Fibroblast of skin of scalp (primary cell): ENCODE data around the gene NKIRAS1. TPM values are rescaled to one million over a fixed set of nuclear protein-coding genes. Genes with fewer than 3 reads are reported as not detected.
A peak's percentile ranks its signal among the peaks of the same experiment; 100 is the strongest.

Experiments
- DNase-seq: peaks from one replicate; pipeline ENCODE4 v3.0.0-alpha.2; 2013
- polyA plus RNA-seq, 2 experiments: library from polyadenylated mRNA; unstranded; fragments of 120-200 nt; gene quantifications; one replicate each; pipeline ENCODE4 v1.2.1, GENCODE V29; 2013; ENCODE audit not compliant: insufficient read length in 2 of 2

The NKIRAS1 gene
- 11.0 TPM for polyA plus RNA-seq (2013, experiment 1 of 2; ENCODE audit: insufficient read length)
- 12.3 TPM for polyA plus RNA-seq (2013, experiment 2 of 2; ENCODE audit: insufficient read length)

GRCh38 chr3:23916886-23917678 lies at the start of gene NKIRAS1, which contains the start of gene RPL15:
NKIRAS1 (minus strand) TSS chr3:23916990; CDS start chr3:23910904, 6,086 bp downstream.
RPL15 (plus strand) TSS chr3:23917132; CDS start chr3:23917860, 728 bp downstream.
- peak; percentile 98 for DNase-seq

DNA sequence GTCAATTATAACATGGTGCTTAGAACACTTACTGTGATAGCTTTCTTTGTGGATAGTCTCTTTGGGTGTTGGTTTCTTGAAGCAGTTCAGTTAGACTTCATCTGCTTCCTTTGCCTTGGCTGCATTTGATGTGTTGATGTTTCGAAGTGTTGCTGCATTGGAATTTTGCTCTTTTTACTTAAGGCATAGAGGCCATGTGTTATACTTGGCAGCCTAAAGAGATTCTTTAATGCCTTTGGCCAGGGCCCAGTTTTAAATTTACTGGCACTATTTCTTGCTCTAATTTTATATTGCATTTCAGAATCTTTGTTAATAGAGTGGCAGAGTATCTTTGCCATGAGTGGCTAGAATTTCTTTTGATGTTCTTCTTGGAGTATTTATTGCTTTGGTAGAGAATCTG lies 49.5 kb upstream of the NKIRAS1 start:
- peak; percentile 92 for DNase-seq

DNA sequence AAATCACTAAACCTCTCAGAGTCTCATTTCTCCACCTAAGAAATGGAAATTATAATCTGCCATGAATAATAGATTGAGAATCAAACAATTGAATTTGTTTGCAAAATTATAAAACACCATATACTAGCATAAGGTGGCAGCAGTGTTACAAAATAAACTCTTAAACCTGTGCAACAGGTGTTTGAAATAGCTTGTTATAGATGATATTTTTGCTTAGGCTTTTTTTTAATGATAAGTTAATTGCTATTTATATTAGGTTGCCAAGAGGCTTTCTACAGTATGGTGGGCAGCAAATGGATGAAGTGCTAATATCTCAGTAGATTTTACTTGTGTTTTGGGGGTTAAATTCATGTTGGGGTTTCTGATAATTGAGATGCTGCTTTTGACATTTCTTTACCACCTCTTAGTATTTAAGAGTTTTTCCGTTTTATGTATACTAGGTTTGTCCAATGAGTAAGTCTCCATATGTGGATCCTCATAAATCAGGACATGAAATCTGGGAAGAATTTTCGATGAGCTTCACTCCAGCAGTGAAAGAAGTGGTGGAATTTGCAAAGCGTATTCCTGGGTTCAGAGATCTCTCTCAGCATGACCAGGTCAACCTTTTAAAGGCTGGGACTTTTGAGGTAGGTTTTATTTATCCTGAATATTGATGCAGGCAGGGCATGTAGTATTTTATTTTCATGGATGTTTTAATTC lies 47.9 kb upstream of the NKIRAS1 start:
- DNase-seq = no peak

- DNase-seq = no peak
Observed at GRCh38 chr3:23961913-23962312, 45.1 kb upstream of the NKIRAS1 start.

- DNase-seq = no peak
Observed at GRCh38 chr3:23961066-23961465, 44.3 kb upstream of the NKIRAS1 start.

GRCh38 chr3:23960649-23961048 lies 43.9 kb upstream of the NKIRAS1 start:
- no peak for DNase-seq

DNA sequence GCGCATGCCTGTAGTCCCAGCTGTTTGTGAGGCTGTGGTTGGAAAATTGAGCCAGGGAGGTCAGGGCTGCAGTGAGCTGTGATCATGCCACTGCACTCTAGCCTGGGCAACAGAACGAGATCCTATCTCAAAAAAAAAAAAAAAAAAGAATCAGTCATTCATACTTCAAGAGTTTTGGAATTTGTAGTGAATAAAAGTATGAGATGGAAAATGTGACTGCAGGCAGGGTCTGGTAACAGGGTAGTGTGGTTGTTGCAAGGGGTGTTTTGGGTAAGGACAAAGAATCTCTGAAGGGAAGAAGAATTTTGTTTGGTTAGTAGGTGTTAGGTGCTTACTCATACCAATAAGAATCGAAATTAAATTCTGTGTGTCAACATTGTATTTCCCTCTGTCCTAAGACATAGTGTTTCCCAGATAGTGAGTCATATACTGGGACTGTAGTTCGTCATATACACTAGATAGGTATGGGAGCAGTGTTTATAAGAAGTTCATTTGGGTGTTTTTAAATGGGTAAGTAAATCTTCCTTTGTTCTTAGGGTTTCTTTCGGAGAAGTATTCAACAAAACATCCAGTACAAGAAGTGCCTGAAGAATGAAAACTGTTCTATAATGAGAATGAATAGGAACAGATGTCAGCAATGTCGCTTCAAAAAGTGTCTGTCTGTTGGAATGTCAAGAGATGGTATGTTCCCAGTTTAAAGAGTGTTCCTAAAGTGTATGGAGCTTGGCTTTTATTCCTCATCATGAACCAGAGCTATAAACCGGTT lies 42.5 kb upstream of the NKIRAS1 start:
- DNase-seq = peak; percentile 81

DNA sequence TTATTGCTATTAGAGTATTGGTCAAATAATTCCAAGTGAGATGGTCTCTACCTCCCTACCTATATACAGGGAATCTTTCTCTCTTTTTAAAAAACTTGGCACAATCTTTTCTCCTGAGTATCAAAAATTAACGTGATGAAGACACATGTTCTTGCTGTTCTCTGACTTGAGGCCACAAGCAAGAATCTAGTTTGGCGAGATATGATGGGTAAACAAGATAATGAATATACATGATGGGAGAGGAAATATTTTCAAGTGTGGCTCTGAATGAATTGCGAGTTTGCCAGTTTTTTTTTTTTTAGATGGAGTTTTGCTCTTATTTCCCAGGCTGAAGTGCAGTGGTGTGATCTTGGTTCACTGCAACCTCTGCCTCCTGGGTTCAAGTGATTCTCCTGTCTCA lies 39.9 kb upstream of the NKIRAS1 start:
- DNase-seq = no peak

DNA sequence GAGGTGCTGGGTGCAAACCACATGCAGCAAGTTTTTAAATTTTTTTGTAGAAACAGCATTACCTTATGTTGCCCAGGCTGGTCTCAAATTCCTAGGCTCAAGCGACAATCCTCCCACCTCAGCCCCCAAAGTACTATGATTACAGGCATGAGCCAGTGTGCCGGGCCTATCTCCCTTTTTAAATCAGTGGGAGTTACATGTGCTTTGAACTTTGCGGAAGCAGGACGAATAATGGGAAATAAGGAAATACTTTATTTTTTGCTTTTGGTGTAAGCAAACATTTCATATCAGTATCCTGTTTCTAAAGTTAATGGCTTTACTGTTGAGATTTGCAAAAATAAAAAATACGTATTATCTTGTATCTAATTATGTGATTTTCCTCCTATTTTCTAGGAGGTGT lies 37.4 kb upstream of the NKIRAS1 start:
- no peak for DNase-seq

DNA sequence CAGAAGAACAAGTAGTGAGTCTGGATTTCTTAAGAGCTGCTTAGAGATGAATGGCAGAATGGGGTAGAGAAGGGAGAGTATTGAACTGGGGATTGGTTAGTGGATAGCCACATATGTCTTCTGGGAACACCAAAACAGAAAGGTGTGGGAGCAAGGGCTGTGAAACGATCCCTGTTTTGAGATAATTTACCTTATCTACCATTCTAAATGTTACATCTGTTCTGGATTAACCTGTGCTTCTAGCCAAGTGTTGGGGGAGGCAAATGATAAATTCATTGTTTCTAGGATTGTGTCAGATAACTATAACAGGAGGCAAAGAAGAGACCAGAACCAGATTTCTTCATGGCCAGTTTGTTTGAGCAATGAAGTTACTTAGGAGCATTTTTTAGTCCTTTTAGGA lies 36.7 kb upstream of the NKIRAS1 start:
- no peak for DNase-seq

- DNase-seq = no peak
Observed at GRCh38 chr3:23952646-23953045, 35.9 kb upstream of the NKIRAS1 start.

DNA sequence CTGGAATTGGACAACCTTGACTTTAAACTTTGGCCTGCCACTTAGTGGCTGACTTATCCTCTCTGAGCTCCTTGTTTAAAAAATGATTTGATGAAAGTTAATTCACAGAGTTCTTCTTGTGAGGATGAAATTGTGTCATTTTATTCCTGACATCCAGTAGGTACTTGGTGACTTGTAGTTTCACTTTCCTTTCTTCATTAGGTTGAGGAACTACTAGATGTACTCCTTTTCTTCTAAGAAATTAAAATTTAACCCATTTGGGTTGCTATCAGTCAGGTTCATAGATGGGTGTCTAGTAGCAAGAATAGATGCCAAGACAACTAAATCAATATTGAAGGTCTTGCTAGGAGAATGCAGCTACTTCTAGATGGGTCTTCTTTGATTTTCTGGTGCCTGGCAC lies 33.5 kb upstream of the NKIRAS1 start:
- DNase-seq = no peak

GRCh38 chr3:23949784-23950183 lies 33.0 kb upstream of the NKIRAS1 start:
- DNase-seq = no peak

DNA sequence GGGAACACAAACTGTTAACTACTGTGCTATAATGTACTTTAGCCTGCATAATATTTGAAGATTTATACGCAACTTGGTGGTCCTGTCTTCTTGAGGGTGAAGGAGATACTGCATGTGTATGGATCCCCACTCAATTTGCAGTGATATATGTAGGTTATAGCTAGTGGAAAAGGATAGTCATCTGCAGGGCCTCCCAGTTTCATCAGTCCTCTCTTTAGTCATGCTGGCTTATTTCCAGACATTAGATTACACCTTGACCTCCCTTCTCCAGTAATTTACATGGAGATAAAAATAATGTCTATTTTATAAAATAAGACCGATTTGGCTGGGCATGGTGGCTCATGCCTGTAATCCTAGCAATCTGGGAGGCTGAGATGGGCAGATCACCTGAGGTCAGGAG lies 32.0 kb upstream of the NKIRAS1 start:
- DNase-seq = no peak

- DNase-seq = peak; percentile 98
Observed at GRCh38 chr3:23945913-23946687, 29.3 kb upstream of the NKIRAS1 start.

DNA sequence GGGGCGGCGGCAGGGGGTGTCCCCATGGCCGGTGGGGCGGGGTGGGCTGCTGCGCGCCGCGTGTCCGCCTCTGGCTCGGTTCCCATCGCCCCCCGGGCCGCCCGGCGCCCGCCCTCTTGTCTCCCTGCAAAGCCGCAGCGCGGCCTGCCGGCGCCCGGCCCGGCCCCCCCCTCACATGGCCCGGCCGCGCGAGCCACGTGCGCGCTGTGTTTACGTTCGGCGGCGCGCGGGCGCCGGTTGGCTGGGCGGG lies 28.8 kb upstream of the NKIRAS1 start:
- DNase-seq = no peak

GRCh38 chr3:23944861-23945662 lies 28.3 kb upstream of the NKIRAS1 start, which contains the start of gene NR1D2:
NR1D2 (plus strand) TSS chr3:23945286; CDS start chr3:23945579, 293 bp downstream.
- DNase-seq = peak; percentile 87

GRCh38 chr3:23944007-23944783 lies 27.4 kb upstream of the NKIRAS1 start:
- DNase-seq = no peak

GRCh38 chr3:23942546-23942945 lies 25.8 kb upstream of the NKIRAS1 start:
- no peak for DNase-seq

DNA sequence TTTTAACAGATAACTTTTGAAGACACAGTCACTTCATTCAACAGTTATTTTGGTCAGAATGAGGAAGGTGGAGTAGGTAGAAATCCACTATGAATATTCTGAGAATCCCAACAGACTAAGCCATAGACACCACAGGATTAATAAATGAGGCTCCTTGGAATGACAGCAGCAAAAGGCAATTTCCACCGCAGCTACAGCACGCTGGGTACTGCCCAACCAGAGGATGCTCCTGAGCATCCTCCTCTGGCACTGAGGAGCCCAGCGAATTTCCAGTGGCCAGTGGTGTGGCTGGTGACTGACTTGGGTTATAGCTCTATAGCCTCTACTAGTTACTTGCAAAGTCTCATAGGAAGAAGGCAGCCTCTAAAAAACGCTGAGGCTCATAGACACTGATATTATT lies 24.6 kb upstream of the NKIRAS1 start:
- DNase-seq = no peak

DNA sequence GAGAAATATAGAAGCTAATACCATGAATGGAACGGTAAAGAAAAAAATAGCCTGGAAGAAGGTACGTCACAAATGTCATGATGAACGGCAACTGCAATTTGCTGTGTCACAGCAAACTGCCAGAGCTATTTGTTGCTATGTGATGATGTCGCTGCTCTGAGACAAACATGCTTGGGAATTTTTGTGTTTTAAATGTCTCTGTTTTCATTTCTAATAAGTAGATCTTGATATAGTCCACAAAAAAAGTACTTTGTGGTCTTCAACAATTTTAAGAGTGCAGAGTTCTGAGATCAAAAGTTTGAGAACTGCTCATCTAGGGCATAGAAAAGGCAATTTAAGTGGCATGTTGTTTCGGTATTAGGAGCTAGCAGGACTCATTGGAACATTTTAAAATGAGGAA lies 24.0 kb upstream of the NKIRAS1 start:
- no peak for DNase-seq
